Right lobe of liver (tissue), 6 donors: ENCODE data around the gene C19orf85. TPM values are rescaled to one million over a fixed set of nuclear protein-coding genes. Genes with fewer than 3 reads are reported as not detected.

Source experiments
- ATAC-seq, 4 donors: fragments of 200-7000 bp; cut with Tn5 transposase; one replicate each; pipeline ENCODE4 v1.9.1; 2020; ENCODE audit warnings: mild to moderate bottlenecking in 4 of 4, moderate library complexity in 4 of 4
- DNase-seq, 3 donors: peaks; one replicate each; pipeline ENCODE4 v3.0.0-alpha.2; 2020
- H3K27ac ChIP-seq, 3 donors: fragments of 200-600 bp; one replicate each; pipeline ENCODE4 v1.8.0; 2022
- H3K27me3 ChIP-seq, 2 donors: fragments of 200-600 bp; one replicate each; pipeline ENCODE4 v1.8.0; 2022
- H3K36me3 ChIP-seq, 4 donors: fragments of 200-600 bp; sonication (generic) in 1 of 4; one replicate each; pipeline versions ENCODE4 v1.5.1 to v1.8.0; 2017 to 2022; ENCODE audit warnings: control low read depth in 1 of 4
- H3K4me1 ChIP-seq, 4 donors: fragments of 200-600 bp; sonication (generic) in 1 of 4; one replicate each; pipeline versions ENCODE4 v1.5.1 to v1.8.0; 2017 to 2022; ENCODE audit warnings: control low read depth in 1 of 4
- H3K4me3 ChIP-seq, 3 donors: fragments of 200-600 bp; one replicate each; pipeline ENCODE4 v1.8.0; 2022
- H3K9me3 ChIP-seq, 4 donors: fragments of 200-600 bp; sonication (generic) in 1 of 4; one replicate each; pipeline versions ENCODE4 v1.5.1 to v1.8.0; 2017 to 2022; ENCODE audit warnings: control low read depth in 1 of 4
- CTCF ChIP-seq, 4 donors: fragments of 200-600 bp in 3 of 4; fragments of 450-650 bp in 1 of 4; IDR thresholded peaks; one replicate each; pipeline versions ENCODE4 v1.5.1 to v1.8.0; 2016 to 2022; ENCODE audit warnings: antibody characterized with exemption in 4 of 4, mild to moderate bottlenecking in 2 of 4
- POLR2A ChIP-seq: fragments of 450-650 bp; IDR thresholded peaks from one replicate; pipeline ENCODE4 v1.6.1; 2017; ENCODE audit warnings: antibody characterized with exemption, mild to moderate bottlenecking
- WGBS: methylation state at CpG from one replicate; pipeline ENCODE4 v1.1.6; 2018; ENCODE audit warnings: low coverage, low lambda C conversion rate; ENCODE audit not compliant: insufficient coverage; ENCODE audit errors: missing lambda C conversion rate; 5-methylcytosine and 5-hydroxymethylcytosine counted together
- intact Hi-C, 2 donors: fragments of 100-400 bp; cut with DNase I; formaldehyde crosslinking; loops; one replicate each; pipeline versions ENCODE4 v1.11.2 to v1.14.1; 2022
- long read RNA-seq: library from polyadenylated mRNA; unstranded; transcript quantifications from one replicate; pipeline ENCODE4 v2.0.0, GENCODE V29; 2019
- total RNA-seq, 6 experiments: library from RNA; depleted of rRNA in 2 of 6; stranded (reverse); fragments of >200 nt in 2 of 6; fragmentation: NEBNext Ultra II Directional in 3 of 6; extraction: Animal tissue kit (Norgen Biotek cat#: 25700) in 3 of 6; gene quantifications; one replicate each; pipeline versions ENCODE4 v1.1.0 to v1.2.4, GENCODE V29; 2016 to 2023
- donor health status: DM: no; HTN: yes; CAD: no.
- donor health status: DM: no; HTN: no; CAD: no.
- donor health status: DM: no; HTN: no; CAD: no.
- donor health status: DM: no; HTN: yes; CAD: no.
- donor health status: DM: no; HTN: yes; CAD: no.

C19orf85 gene
- not detected for total RNA-seq
- long read RNA-seq = 0 reads

- Histone ChIP-seq H3K4me1 (peaks cover 0 to 25% (median 10%) of the 10 kb centered on the region in 4 donors), H3K27ac (no peak within 1 kb of the TSS), H3K9me3 (no peaks in the 10 kb centered on the region), H3K36me3 (no peaks in the 10 kb centered on the region), H3K27me3 (no peaks in the 10 kb centered on the region), H3K4me3 (no peak within 1 kb of the TSS)
- DNase-seq = no peak
- ATAC-seq = no peak
- no peak for TF ChIP-seq POLR2A
- TF ChIP-seq CTCF (IDR thresholded peaks at IDR 0.05) = no peak
- 66% methylated on average over 5 of the region's 14 CpGs for WGBS
- intact Hi-C loops = no loop called here
Measured at GRCh38 chr19:55464662-55465054, at the start of gene C19orf85. Gene C19orf85 (minus strand): TSS chr19:55464751. CDS start chr19:55464554, 197 bp downstream.

DNA sequence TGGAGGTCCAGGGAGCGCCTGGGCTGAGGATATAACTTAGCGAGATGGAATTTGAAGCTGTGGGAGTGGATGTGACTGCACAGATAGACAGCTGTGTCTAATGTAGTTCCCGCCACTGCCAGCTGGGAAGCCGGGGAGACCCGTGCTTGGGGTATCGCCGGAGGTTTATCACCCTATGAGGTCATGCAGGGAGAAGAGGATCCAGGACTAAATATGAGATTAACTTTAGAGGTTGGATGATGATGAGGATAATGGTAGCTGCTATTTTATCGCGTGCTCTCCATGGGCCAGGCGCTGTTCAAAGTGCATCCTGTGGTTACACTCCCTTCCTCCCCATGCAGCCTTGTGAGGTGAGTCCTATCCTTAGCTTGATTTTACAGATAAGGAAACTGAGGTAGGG lies 43.6 kb upstream of the C19orf85 start:
- Histone ChIP-seq H3K4me3 (no peak overlapping the region), H3K36me3 (no peaks in the 10 kb centered on the region), H3K27ac (no peak overlapping the region), H3K9me3 (no peaks in the 10 kb centered on the region), H3K4me1 (no peaks in the 10 kb centered on the region), H3K27me3 (no peaks in the 10 kb centered on the region)
- intact Hi-C loops = no loop called here
- DNase-seq (no peak), ATAC-seq (no peak)
- WGBS = 58% methylated on average over 9 of the region's 10 CpGs
- no peak for TF ChIP-seq CTCF (IDR thresholded peaks at IDR 0.05)

- H3K27ac ChIP-seq = no peak overlapping the region
- H3K9me3 ChIP-seq = no peaks in the 10 kb centered on the region
- H3K36me3 ChIP-seq = no peaks in the 10 kb centered on the region
- TF ChIP-seq POLR2A (no peak), CTCF (IDR thresholded peaks at IDR 0.05) (no peak)
- no peak overlapping the region for H3K4me3 ChIP-seq
- intact Hi-C loops = no loop called here
- H3K4me1 ChIP-seq = no peaks in the 10 kb centered on the region
- 69% methylated on average over 11 of the region's 11 CpGs for WGBS
- DNase-seq = no peak
- ATAC-seq = no peak
- H3K27me3 ChIP-seq = no peaks in the 10 kb centered on the region
Measured at GRCh38 chr19:55504981-55505380, 40.4 kb upstream of the C19orf85 start.

DNA sequence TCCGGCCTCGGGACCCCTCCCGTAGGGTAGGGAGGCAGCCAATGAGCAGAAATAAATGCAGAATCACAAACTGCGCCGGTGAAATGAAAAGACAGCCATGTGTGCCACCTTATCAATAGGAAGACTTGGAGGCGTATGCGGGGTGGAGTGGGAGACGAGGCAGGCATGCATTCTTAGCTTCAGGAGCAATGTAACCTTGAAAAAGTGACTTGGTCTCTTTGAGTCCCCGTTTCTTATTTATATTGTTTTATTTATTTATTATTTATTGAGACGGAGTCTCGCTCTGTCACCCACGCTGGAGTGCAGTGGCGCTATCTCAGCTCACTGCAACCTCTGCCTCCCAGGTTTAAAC lies 39.7 kb upstream of the C19orf85 start:
- H3K4me1 ChIP-seq = no peaks in the 10 kb centered on the region
- ATAC-seq = no peak
- TF ChIP-seq POLR2A (no peak), CTCF (IDR thresholded peaks at IDR 0.05) (no peak)
- H3K9me3 ChIP-seq = no peaks in the 10 kb centered on the region
- no peaks in the 10 kb centered on the region for H3K36me3 ChIP-seq
- no peak overlapping the region for H3K27ac ChIP-seq
- DNase-seq = no peak
- H3K27me3 ChIP-seq = no peaks in the 10 kb centered on the region
- peak overlapping the region in 2 of 3 donors; percentile 28 to 45 for H3K4me3 ChIP-seq
- WGBS = 29% methylated on average over 13 of the region's 13 CpGs
- intact Hi-C loops = no loop called here
